Ectodermal cell (in vitro differentiated cells): Measurements from ENCODE around the gene MSX1.

Experiments used
- H3K27ac ChIP-seq: 2 replicates; pipeline ENCODE4 v1.7.0; 2013; ENCODE audit warnings: mild to moderate bottlenecking, low read depth, low read length; ENCODE audit not compliant: insufficient read depth, poor library complexity, severe bottlenecking
- H3K27me3 ChIP-seq: 2 replicates; pipeline ENCODE4 v1.7.0; 2013; ENCODE audit warnings: mild to moderate bottlenecking, low read length; ENCODE audit not compliant: insufficient read depth, control insufficient read depth, poor library complexity, severe bottlenecking
- H3K36me3 ChIP-seq: one replicate; pipeline ENCODE4 v1.7.0; 2013; ENCODE audit warnings: low read length; ENCODE audit not compliant: control insufficient read depth, insufficient read depth
- H3K4me1 ChIP-seq: one replicate; pipeline ENCODE4 v1.7.0; 2013; ENCODE audit warnings: low read length; ENCODE audit not compliant: control insufficient read depth, insufficient read depth
- H3K4me3 ChIP-seq: 2 replicates; pipeline ENCODE4 v1.7.0; 2013; ENCODE audit warnings: low read depth, low read length, control low read depth; ENCODE audit not compliant: insufficient read depth
- H3K9me3 ChIP-seq: 2 replicates; pipeline ENCODE4 v1.7.0; 2013; ENCODE audit warnings: mild to moderate bottlenecking, low read length, moderate library complexity; ENCODE audit not compliant: control insufficient read depth
- WGBS, 2 experiments: methylation state at CpG; one replicate each; pipeline ENCODE4 v1.1.7; 2013; ENCODE audit warnings: missing lambda C conversion rate in 2 of 2; 5-methylcytosine and 5-hydroxymethylcytosine counted together

MSX1 gene

DNA sequence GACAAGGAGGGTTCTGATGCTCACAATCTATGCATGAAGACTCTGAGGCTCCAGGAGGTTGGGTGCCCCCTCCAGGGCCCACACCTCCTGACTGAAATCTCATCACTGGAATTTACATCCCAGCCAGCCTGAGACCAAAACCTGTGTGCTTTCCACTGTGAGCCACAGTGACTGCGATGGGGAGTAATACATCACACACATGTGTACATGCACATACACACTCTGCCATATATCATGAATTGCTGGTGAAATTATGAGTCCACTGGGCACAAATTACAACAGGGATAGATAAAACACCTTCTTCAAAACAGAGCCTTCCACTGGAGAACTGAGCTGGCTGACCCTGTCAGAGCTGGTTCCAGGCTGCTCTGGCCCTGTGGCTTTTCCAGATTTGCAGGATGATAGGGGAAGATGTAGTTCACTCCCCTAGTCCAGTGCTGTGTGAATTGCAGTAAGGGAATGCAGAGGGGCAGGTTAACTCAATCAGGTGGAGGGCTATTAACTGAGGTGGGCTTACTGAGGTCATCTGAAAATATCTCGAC lies 35.8 kb upstream of the MSX1 start:
- H3K4me3 ChIP-seq, result no peak overlapping the region
- H3K27me3 ChIP-seq, result no peaks in the 10 kb centered on the region
- no peaks in the 10 kb centered on the region for H3K9me3 ChIP-seq
- 94 to 98% methylated on average over 2 of the region's 2 CpGs for WGBS, 2 experiments
- peaks cover 35% of the 10 kb centered on the region for H3K4me1 ChIP-seq
- no peak overlapping the region for H3K27ac ChIP-seq
- no peaks in the 10 kb centered on the region for H3K36me3 ChIP-seq

DNA sequence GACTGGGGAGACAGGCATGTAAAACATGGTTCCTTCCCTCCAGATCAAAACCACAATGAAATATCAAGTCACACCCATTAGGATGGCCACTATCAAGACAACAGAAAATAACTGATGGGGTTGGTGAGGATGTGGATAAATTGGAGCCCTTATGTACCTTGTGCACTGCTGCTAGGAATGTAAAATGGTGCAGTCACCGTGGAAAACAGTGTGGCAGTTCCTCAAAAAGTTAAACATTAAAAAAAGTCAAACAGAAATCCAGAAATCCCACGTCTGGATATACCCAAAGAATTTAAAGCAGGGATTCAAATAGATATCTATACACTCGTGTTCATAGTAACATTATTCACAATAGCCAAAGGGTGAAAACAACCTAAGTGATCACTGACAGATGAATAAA lies 35.2 kb upstream of the MSX1 start:
- no peaks in the 10 kb centered on the region for H3K36me3 ChIP-seq
- H3K4me1 ChIP-seq, result peaks cover 29% of the 10 kb centered on the region
- WGBS, 2 experiments, result 64 to 69% methylated on average over 3 of the region's 3 CpGs
- H3K4me3 ChIP-seq, result no peak overlapping the region
- no peaks in the 10 kb centered on the region for H3K27me3 ChIP-seq
- H3K27ac ChIP-seq, result no peak overlapping the region
- no peaks in the 10 kb centered on the region for H3K9me3 ChIP-seq

DNA sequence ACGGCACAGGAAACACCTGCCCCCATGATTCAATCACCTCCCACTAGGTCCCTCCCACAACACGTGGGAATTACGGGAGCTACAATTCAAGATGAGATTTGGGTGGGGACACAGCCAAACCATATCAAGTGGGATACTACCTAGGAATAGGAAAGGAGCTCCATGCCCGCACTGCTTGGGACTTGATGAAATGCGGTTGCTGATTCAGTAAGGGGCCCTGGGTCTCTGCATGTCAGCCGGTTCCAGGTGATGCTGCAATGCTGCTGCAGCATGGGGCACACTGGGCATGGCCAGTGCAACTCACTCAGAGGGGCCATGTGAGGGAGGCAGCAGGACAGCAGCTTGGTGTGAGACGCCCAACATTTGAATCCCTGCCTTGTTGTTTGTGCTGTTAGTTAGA lies 34.0 kb upstream of the MSX1 start:
- Histone ChIP-seq H3K9me3 (no peaks in the 10 kb centered on the region), H3K27me3 (no peaks in the 10 kb centered on the region), H3K4me3 (no peak overlapping the region), H3K27ac (no peak overlapping the region), H3K4me1 (peaks cover 17% of the 10 kb centered on the region), H3K36me3 (no peaks in the 10 kb centered on the region)
- WGBS, 2 experiments, result 84 to 90% methylated on average over 7 of the region's 7 CpGs

DNA sequence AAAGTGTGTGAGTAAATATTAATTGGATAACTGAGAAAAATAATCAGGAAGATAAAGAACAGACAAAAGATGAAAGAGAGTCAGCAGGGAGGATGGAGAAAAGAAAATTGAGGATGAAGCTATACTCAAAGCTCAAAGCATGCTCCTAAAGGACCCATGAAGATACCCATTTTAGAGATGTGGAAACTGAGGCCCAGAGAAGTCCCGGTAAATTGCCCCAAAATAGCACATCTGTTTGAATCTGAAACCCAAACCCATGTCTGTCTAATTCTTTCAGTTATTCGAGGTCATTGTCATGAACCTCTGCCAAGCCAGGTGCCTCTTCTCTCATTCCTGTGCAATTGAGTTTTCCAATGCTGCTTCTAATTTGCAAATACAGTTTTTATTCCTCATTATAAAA lies 29.6 kb upstream of the MSX1 start:
- Histone ChIP-seq H3K9me3 (no peaks in the 10 kb centered on the region), H3K36me3 (no peaks in the 10 kb centered on the region), H3K27me3 (no peaks in the 10 kb centered on the region), H3K4me1 (peaks cover 11% of the 10 kb centered on the region), H3K4me3 (no peak overlapping the region), H3K27ac (no peak overlapping the region)
- 92 to 98% methylated on average over 2 of the region's 2 CpGs for WGBS, 2 experiments

DNA sequence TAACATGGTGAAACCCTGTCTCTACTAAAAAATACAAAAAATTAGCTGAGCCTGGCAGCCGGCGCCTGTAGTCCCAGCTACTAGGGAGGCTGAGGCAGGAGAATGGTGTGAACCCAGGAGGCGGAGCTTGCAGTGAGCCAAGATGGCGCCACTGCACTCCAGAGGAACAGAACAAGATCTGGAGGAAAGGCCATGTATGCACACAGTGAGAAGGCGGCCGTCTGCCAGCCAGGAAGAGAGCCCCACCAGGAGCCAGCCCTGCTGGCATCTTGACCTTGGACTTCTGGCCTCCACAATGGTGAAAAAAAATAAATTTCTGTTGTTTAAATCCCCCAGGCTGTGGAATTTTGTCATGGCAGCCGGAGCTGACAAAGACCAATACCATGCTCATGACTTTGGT lies 28.2 kb upstream of the MSX1 start:
- H3K36me3 ChIP-seq, result no peaks in the 10 kb centered on the region
- H3K4me3 ChIP-seq, result no peak overlapping the region
- WGBS, 2 experiments, result 92 to 93% methylated on average over 7 of the region's 7 CpGs
- no peaks in the 10 kb centered on the region for H3K9me3 ChIP-seq
- no peak overlapping the region for H3K27ac ChIP-seq
- H3K4me1 ChIP-seq, result peaks cover 11% of the 10 kb centered on the region
- no peaks in the 10 kb centered on the region for H3K27me3 ChIP-seq

DNA sequence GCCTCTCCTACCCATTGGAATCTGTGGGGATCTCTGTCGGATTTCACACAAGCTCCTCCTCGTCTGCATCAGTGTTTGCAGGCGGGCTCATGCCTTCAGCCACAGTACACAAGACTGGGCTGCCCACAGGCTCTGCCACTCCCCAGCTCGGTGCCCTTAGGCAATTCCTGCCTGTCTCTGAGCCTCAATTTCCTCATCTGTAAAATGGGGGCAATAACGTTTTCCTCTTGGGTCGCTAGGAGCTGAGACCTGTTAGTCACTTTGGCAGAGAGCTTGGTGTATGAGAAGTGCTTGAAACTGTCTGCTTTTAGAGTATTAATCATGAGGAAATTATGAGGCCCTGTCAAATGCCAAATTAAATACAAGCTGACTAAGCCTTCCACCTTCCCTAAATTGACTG lies 27.6 kb upstream of the MSX1 start:
- no peak overlapping the region for H3K4me3 ChIP-seq
- no peaks in the 10 kb centered on the region for H3K9me3 ChIP-seq
- H3K27ac ChIP-seq, result no peak overlapping the region
- H3K4me1 ChIP-seq, result peaks cover 9% of the 10 kb centered on the region
- no peaks in the 10 kb centered on the region for H3K36me3 ChIP-seq
- H3K27me3 ChIP-seq, result no peaks in the 10 kb centered on the region
- 91 to 94% methylated on average over 6 of the region's 6 CpGs for WGBS, 2 experiments

DNA sequence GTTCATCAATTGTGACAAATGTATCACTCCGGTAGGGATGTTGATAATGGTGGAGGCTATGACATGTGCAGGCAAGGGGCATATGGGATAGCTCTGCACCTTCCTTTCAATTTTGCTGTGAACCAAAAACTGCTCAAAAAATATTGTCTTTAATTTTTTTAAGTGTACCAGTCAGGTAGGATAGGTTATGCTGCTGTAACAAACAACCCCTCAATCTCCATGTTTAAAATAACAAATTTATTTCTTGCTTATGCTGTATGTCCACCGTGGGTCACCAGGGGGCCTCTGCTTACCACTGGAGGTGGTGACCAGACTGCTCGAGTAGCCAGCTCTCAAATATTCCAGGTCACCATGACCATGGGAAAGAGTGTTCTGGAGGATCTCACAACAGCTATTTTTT lies 23.4 kb upstream of the MSX1 start:
- H3K9me3 ChIP-seq, result no peaks in the 10 kb centered on the region
- H3K36me3 ChIP-seq, result no peaks in the 10 kb centered on the region
- WGBS, 2 experiments, result 91 to 93% methylated on average over 3 of the region's 3 CpGs
- no peak overlapping the region for H3K4me3 ChIP-seq
- H3K27me3 ChIP-seq, result no peaks in the 10 kb centered on the region
- no peak overlapping the region for H3K27ac ChIP-seq
- H3K4me1 ChIP-seq, result peaks cover 22% of the 10 kb centered on the region

DNA sequence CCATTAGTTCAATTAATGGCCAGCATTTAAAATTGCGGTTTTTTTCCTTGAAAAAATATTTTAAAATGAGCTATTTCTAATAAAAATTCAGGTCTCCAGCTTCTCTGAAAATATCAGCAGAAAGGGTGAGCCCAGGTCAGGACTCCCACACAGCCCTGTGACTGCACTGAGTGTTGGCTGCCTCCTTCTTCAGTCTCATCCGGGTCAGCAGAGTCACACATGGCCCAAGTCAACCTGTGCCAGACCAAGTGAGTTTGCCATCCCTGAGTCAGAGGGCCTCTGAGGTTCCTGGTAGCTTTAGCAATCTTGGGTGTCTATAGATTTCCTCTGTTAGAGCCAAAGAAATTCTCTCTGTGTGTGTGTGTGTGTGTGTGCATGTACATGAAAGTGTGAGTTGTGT lies 22.1 kb upstream of the MSX1 start:
- no peak overlapping the region for H3K27ac ChIP-seq
- H3K4me1 ChIP-seq, result peaks cover 25% of the 10 kb centered on the region
- no peaks in the 10 kb centered on the region for H3K9me3 ChIP-seq
- H3K27me3 ChIP-seq, result peaks cover 2% of the 10 kb centered on the region
- no peaks in the 10 kb centered on the region for H3K36me3 ChIP-seq
- no peak overlapping the region for H3K4me3 ChIP-seq
- WGBS, 2 experiments, result 84 to 94% methylated on average over 1 to 2 of the region's 2 CpGs

DNA sequence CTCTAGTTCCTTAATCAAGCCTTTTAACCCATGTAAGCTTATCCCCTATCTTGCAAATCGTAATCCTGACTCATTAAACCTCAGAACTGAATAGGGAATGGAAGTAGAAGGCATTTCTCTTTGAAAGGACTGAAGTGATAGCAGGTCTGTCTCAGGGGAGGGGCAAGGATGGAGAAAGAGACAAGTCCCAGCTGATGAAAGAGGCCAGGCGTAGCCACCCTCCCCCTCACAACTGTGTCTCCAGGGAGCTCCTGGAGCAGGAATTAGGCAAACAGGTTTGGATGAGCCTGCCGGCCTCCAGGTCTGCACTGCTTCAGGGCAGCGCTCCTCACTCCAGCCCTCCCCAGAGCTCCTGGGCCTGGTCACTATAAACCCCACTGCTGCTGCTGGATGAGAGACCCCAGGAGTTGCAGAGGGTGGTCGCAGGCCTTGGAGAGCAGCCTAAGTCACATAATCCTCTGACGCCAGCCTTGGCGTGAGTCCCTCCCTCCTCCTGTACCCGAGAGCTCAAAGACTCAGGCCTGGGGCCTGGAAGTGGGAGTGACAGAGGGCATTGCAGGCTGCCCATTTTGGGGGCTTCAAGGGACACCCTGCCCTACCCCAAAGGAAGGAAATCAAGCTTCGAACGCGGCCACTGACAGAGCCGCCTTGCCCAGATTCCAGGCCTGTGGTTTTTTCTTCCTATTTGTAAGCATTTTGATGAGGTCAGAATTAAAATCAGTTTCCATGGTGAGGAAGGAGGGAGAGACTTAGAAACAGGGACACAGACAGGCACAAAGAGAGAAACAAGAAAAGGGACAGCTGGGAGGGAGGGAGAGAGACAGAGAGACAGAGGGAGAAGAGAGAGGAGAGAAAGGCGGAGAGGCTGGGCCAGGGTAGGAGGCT lies 21.2 kb upstream of the MSX1 start:
- Histone ChIP-seq H3K27ac (peak overlapping the region; percentile 65), H3K36me3 (no peaks in the 10 kb centered on the region), H3K4me3 (no peak overlapping the region), H3K9me3 (no peaks in the 10 kb centered on the region), H3K4me1 (peaks cover 30% of the 10 kb centered on the region), H3K27me3 (peaks cover 7% of the 10 kb centered on the region)
- WGBS, 2 experiments, result 46 to 58% methylated on average over 12 to 13 of the region's 13 CpGs

DNA sequence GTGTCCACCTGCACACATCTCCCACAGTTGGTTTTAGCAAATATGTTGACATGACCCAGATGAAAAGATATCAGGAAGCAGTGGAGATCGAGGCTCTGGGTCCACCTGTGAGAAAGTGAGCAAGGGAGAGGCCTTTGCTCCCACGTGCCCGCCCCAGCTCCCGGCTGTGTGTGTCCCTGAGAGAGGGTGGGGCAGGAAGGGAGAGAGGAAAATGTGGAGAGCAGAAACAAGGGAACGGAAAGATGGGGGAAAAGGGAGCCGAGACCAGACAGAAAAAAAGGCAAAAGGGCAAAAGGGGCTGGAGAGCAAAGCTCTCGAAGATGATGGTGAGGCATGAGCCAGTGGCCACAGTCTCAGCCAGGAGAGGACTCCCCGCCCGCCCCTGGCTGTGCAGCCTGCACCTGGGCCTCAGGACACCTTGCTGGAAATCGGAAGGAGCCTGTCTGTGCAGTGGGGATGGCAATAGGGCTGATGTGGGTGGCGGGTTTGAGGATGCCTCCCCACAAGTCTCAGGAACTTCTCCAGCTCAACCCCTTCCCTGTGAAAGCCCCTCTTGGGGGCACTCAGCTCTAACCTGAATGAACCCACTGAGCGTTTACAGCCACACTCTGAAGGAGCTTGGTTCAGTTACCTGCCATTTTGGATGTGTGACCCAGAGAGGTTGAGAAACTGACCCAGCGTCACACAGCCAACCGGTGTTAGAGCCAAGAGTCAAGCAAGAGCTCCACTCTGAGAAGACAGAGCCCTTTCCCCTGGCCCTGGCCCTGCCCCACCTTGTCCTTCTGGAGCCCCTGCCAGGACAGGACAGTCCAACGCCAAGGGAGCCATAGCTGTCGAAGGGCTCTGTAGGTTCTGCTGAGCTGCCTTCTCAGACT lies 20.3 kb upstream of the MSX1 start:
- no peaks in the 10 kb centered on the region for H3K9me3 ChIP-seq
- H3K4me3 ChIP-seq, result no peak overlapping the region
- H3K27me3 ChIP-seq, result peaks cover 7% of the 10 kb centered on the region
- H3K36me3 ChIP-seq, result no peaks in the 10 kb centered on the region
- WGBS, 2 experiments, result 77% methylated on average over 16 of the region's 16 CpGs
- H3K4me1 ChIP-seq, result peaks cover 39% of the 10 kb centered on the region
- no peak overlapping the region for H3K27ac ChIP-seq
